Suprapubic skin (tissue), 4 donors: Measurements from ENCODE around the gene DTL. TPM values are rescaled to one million over a fixed set of nuclear protein-coding genes. Genes with fewer than 3 reads are reported as not detected.

Experiments
- DNase-seq, 2 donors: peaks; one replicate each; pipeline ENCODE4 v3.0.0-alpha.2; 2019; ENCODE audit warnings: low spot score in 2 of 2
- H3K27ac ChIP-seq: fragments of 200-600 bp; sonication (generic); one replicate; pipeline ENCODE4 v1.5.1; 2019
- H3K27me3 ChIP-seq: fragments of 200-600 bp; sonication (generic); one replicate; pipeline ENCODE4 v1.5.1; 2019
- H3K36me3 ChIP-seq: fragments of 200-600 bp; sonication (generic); one replicate; pipeline ENCODE4 v1.5.1; 2019
- H3K4me1 ChIP-seq: fragments of 200-600 bp; sonication (generic); one replicate; pipeline ENCODE4 v1.5.1; 2019
- H3K4me3 ChIP-seq: fragments of 200-600 bp; sonication (generic); one replicate; pipeline ENCODE4 v1.5.1; 2019; ENCODE audit warnings: mild to moderate bottlenecking
- H3K9me3 ChIP-seq: fragments of 200-600 bp; sonication (generic); one replicate; pipeline ENCODE4 v1.5.1; 2019
- EP300 ChIP-seq: sonication (generic); formaldehyde crosslinking; IDR thresholded peaks from one replicate; pipeline ENCODE4 v1.6.1; 2017; ENCODE audit warnings: antibody characterized with exemption
- POLR2A ChIP-seq, 2 donors: fragments of 450-650 bp; IDR thresholded peaks; one replicate each; pipeline ENCODE4 v1.6.1; 2017; ENCODE audit warnings: antibody characterized with exemption in 2 of 2, mild to moderate bottlenecking in 2 of 2, moderate library complexity in 2 of 2
- POLR2AphosphoS5 ChIP-seq, 3 donors: sonication (generic); formaldehyde crosslinking; IDR thresholded peaks; one replicate each; pipeline ENCODE4 v1.6.1; 2017; ENCODE audit warnings: antibody characterized with exemption in 3 of 3
- WGBS: methylation state at CpG from one replicate; pipeline ENCODE4 v1.1.5; 2018; 5-methylcytosine and 5-hydroxymethylcytosine counted together
- total RNA-seq, 4 donors: library from RNA; depleted of rRNA; stranded (reverse); fragments of >200 nt; gene quantifications; one replicate each; pipeline ENCODE4 v1.1.0, GENCODE V29; 2016
- TF ChIP-seq, protein P1 (sequence below), 2 donors: fragments of 200-600 bp in 1 of 2; fragments of 450-650 bp in 1 of 2; sonication (generic) in 1 of 2; IDR thresholded peaks; one replicate each; pipeline ENCODE4 v1.5.1; 2016 to 2019; ENCODE audit warnings: antibody characterized with exemption in 2 of 2, mild to moderate bottlenecking in 1 of 2, moderate library complexity in 1 of 2

DTL gene
- total RNA-seq, 4 donors from 2014 or later: 0.89 to 7.1 (median 4.4) TPM

DNA sequence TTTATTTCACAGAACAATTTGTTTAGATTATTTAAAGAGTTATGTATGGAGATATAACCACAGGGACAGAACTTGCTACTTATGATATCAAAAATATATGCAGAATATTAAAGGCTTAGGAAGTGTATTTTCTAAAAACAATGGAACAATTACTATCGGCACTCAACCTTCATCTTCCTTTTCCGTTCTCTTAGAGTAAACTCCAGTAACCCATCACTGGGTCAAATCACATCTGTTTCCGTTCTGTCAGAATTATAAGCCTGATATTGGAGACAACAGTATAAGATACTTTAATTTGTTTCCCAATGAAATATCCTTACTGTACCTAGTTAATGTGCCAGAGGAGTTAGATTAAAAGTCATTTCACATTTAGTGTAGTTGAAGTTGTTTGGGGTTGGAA lies 32.2 kb downstream of the DTL start:
- Histone ChIP-seq H3K27me3 (no peaks in the 10 kb centered on the region), H3K9me3 (no peaks in the 10 kb centered on the region), H3K36me3 (no peaks in the 10 kb centered on the region), H3K4me1 (no peaks in the 10 kb centered on the region), H3K27ac (no peak overlapping the region), H3K4me3 (no peak overlapping the region)
- 86% methylated on average over 3 of the region's 3 CpGs for WGBS
- no peak for DNase-seq
- no peak for TF ChIP-seq EP300
- TF ChIP-seq, protein P1, sequence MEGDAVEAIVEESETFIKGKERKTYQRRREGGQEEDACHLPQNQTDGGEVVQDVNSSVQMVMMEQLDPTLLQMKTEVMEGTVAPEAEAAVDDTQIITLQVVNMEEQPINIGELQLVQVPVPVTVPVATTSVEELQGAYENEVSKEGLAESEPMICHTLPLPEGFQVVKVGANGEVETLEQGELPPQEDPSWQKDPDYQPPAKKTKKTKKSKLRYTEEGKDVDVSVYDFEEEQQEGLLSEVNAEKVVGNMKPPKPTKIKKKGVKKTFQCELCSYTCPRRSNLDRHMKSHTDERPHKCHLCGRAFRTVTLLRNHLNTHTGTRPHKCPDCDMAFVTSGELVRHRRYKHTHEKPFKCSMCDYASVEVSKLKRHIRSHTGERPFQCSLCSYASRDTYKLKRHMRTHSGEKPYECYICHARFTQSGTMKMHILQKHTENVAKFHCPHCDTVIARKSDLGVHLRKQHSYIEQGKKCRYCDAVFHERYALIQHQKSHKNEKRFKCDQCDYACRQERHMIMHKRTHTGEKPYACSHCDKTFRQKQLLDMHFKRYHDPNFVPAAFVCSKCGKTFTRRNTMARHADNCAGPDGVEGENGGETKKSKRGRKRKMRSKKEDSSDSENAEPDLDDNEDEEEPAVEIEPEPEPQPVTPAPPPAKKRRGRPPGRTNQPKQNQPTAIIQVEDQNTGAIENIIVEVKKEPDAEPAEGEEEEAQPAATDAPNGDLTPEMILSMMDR (IDR thresholded peaks at IDR 0.05): no peak
- TF ChIP-seq POLR2AphosphoS5 (IDR thresholded peaks at IDR 0.05): no peak
- TF ChIP-seq POLR2A (IDR thresholded peaks at IDR 0.05): no peak

DNA sequence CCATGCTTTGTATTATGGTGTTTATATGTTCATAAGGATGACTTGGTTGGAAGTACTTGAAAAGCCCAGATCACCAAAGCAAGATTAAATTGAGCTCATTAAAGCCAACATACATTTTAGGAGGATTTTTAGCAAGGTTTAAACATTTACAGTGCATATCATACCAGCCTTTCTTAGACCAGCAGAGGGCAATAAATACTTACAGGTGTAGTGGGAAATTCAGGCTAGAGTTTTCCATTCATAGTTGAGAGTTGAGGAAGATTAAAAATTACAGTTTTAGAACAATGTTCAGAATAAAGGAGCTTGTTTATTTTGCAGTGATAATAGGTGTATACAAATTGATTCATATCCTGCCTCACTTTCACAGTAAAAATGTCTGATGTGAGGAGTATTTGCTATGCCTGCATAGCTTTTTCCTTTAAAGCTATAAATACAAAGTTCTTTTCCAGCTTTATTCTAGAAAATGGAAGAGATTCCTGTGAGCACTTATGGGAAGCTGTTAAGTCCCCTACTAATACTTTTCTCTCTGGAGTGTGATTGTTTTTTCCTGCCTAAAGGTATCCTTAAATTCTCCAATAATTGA lies 35.3 kb downstream of the DTL start:
- no peaks in the 10 kb centered on the region for H3K9me3 ChIP-seq
- DNase-seq: no peak
- H3K36me3 ChIP-seq: no peaks in the 10 kb centered on the region
- TF ChIP-seq EP300: no peak
- TF ChIP-seq, protein P1 (IDR thresholded peaks at IDR 0.05): peak; percentile 60 to 77
- no peaks in the 10 kb centered on the region for H3K4me1 ChIP-seq
- H3K27ac ChIP-seq: no peak overlapping the region
- no peaks in the 10 kb centered on the region for H3K27me3 ChIP-seq
- H3K4me3 ChIP-seq: no peak overlapping the region

DNA sequence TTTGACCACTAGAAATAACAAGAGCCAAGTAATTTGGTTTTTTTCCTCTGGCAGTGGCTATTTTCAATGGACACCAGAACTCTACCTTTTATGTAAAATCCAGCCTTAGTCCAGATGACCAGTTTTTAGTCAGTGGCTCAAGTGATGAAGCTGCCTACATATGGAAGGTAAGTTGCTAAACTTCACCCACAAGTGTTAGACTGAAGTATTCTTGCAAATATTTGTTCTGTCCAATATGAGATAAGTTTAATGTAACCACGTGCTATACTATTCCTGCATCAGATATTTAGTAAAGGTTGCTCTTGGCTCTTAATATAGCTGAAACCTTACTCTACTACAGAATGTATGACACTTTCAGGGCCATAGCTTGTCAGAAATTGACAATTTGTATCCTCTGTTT lies 36.5 kb downstream of the DTL start:
- Histone ChIP-seq H3K36me3 (no peaks in the 10 kb centered on the region), H3K27ac (no peak overlapping the region), H3K9me3 (no peaks in the 10 kb centered on the region), H3K27me3 (no peaks in the 10 kb centered on the region), H3K4me3 (no peak overlapping the region), H3K4me1 (no peaks in the 10 kb centered on the region)
- TF ChIP-seq POLR2AphosphoS5 (IDR thresholded peaks at IDR 0.05): no peak
- no peak for TF ChIP-seq EP300
- TF ChIP-seq, protein P1 (IDR thresholded peaks at IDR 0.05): no peak
- no peak for TF ChIP-seq POLR2A (IDR thresholded peaks at IDR 0.05)
- DNase-seq: no peak
- 88% methylated on average over 1 of the region's 1 CpG for WGBS

DNA sequence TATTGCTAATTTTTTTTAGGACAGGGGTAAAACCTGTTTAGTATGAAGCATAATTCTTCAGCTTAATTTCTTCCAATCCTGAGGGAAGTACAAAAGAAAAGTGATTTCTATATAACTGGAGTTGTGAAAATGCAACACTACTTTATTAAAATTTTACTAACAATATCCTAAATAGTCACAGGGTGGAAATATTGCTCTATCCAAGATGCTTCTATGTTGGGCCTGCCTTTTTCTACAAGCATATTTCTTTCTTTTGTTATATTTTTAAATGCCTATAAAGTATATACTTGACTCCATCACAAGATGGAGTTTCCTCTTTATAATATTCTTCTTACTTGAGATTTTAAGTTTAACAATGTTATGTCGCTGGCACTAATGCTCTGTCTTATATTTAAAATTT lies 37.9 kb downstream of the DTL start:
- TF ChIP-seq POLR2AphosphoS5 (IDR thresholded peaks at IDR 0.05): no peak
- TF ChIP-seq, protein P1 (IDR thresholded peaks at IDR 0.05): no peak
- no peak for TF ChIP-seq POLR2A (IDR thresholded peaks at IDR 0.05)
- no peak for TF ChIP-seq EP300
- Histone ChIP-seq H3K27me3 (no peaks in the 10 kb centered on the region), H3K4me1 (no peaks in the 10 kb centered on the region), H3K4me3 (no peak overlapping the region), H3K27ac (no peak overlapping the region), H3K9me3 (no peaks in the 10 kb centered on the region), H3K36me3 (no peaks in the 10 kb centered on the region)
- WGBS: 90% methylated on average over 1 of the region's 1 CpG
- DNase-seq: no peak

DNA sequence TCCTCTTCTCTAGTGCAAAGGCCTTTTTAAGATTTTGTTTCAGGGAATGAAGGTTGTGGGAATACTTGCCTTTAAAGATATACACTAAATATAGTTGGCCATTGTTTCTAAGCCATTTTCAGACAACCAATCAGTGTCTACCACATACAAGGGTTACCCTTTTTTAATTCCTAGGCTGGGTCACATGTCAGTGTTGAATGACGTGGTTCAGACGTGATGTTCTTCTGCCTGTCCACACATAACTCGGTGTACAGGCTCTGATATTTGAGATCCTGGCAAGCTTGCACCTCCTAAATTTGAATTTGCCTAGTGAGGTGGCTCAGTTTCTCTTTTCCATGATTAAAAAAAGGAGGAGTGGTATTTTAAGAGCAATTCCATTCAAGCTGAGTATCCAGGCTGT lies 38.8 kb downstream of the DTL start:
- 95% methylated on average over 3 of the region's 3 CpGs for WGBS
- Histone ChIP-seq H3K27me3 (no peaks in the 10 kb centered on the region), H3K36me3 (no peaks in the 10 kb centered on the region), H3K27ac (no peak overlapping the region), H3K4me1 (no peaks in the 10 kb centered on the region), H3K9me3 (no peaks in the 10 kb centered on the region), H3K4me3 (no peak overlapping the region)
- TF ChIP-seq POLR2A (IDR thresholded peaks at IDR 0.05) (no peak), EP300 (no peak), POLR2AphosphoS5 (IDR thresholded peaks at IDR 0.05) (no peak)
- TF ChIP-seq, protein P1 (IDR thresholded peaks at IDR 0.05): no peak
- no peak for DNase-seq
